Type B pancreatic cell (in vitro differentiated cells): ENCODE data around the gene CDH24. TPM values are rescaled to one million over a fixed set of nuclear protein-coding genes. Genes with fewer than 3 reads are reported as not detected.

Experiments
- DNase-seq: peaks from one replicate; pipeline ENCODE4 v3.0.0; 2021; ENCODE audit warnings: mixed read lengths; ENCODE audit not compliant: unreplicated experiment; ENCODE audit errors: extremely low spot score
- H3K27ac Mint-ChIP-seq: 2 replicates; pipeline ENCODE4 v1.8.0; 2021; ENCODE audit warnings: mild to moderate bottlenecking, mixed read lengths
- H3K27me3 Mint-ChIP-seq: 2 replicates; pipeline ENCODE4 v1.8.0; 2021; ENCODE audit warnings: mixed read lengths
- H3K36me3 Mint-ChIP-seq: 2 replicates; pipeline ENCODE4 v1.8.0; 2021; ENCODE audit warnings: mixed read lengths
- H3K4me1 Mint-ChIP-seq: one replicate; pipeline ENCODE4 v1.8.0; 2021; ENCODE audit warnings: mixed read lengths; ENCODE audit not compliant: unreplicated experiment
- H3K4me3 Mint-ChIP-seq: 2 replicates; pipeline ENCODE4 v1.8.0; 2021; ENCODE audit warnings: mild to moderate bottlenecking, mixed read lengths
- H3K9me3 Mint-ChIP-seq: 2 replicates; pipeline ENCODE4 v1.8.0; 2021; ENCODE audit warnings: mixed read lengths
- total RNA-seq: library from RNA; stranded (reverse); gene quantifications from 2 replicates; pipeline ENCODE4 v1.2.1, GENCODE V29; 2021; ENCODE audit warnings: low replicate concordance
- TF ChIP-seq, protein P1 (sequence below): fragments of 200-600 bp; sonication (generic); conservative IDR thresholded peaks from 2 replicates; pipeline ENCODE4 v1.5.0; 2021; ENCODE audit warnings: antibody characterized with exemption, mild to moderate bottlenecking

CDH24 gene
- total RNA-seq, 1 donor from 2014 or later = 20.4 TPM

DNA sequence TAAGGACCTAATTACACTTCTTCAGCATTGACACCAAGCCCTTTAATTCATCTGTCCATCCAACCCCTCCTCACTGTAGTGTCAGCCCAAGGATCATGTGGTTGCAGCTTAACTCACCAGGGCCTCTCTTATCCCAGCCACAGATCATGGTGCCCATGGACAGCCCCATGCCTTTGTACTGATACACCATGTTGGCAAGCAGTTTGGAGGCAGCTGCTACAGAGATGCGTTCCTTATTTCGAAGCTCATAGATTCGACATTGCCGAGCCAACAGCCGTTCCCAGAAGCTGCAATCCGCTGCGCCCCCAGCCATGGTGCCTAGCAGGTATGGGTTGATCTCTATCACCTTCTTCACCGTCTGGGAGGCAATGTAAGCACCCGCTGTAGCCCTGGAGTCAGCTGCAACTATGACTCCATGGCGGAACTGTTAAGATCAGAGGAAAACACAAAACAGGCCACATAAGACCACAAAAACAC is 24.0 kb downstream of the CDH24 start:
- DNase-seq = no peak
- Mint-ChIP-seq H3K4me3 (peak overlapping the region; percentile 92), H3K27me3 (no peaks in the 10 kb centered on the region), H3K4me1 (peaks cover 18% of the 10 kb centered on the region), H3K9me3 (no peaks in the 10 kb centered on the region), H3K36me3 (peaks cover 25% of the 10 kb centered on the region), H3K27ac (peak overlapping the region; percentile 97)
- TF ChIP-seq, protein P1, sequence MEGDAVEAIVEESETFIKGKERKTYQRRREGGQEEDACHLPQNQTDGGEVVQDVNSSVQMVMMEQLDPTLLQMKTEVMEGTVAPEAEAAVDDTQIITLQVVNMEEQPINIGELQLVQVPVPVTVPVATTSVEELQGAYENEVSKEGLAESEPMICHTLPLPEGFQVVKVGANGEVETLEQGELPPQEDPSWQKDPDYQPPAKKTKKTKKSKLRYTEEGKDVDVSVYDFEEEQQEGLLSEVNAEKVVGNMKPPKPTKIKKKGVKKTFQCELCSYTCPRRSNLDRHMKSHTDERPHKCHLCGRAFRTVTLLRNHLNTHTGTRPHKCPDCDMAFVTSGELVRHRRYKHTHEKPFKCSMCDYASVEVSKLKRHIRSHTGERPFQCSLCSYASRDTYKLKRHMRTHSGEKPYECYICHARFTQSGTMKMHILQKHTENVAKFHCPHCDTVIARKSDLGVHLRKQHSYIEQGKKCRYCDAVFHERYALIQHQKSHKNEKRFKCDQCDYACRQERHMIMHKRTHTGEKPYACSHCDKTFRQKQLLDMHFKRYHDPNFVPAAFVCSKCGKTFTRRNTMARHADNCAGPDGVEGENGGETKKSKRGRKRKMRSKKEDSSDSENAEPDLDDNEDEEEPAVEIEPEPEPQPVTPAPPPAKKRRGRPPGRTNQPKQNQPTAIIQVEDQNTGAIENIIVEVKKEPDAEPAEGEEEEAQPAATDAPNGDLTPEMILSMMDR = no peak

GRCh38 chr14:23030936-23031335 is 26.4 kb downstream of the CDH24 start:
- Mint-ChIP-seq H3K4me1 (peaks cover 21% of the 10 kb centered on the region), H3K36me3 (peaks cover 34% of the 10 kb centered on the region), H3K27me3 (no peaks in the 10 kb centered on the region), H3K4me3 (peak overlapping the region; percentile 1), H3K9me3 (no peaks in the 10 kb centered on the region), H3K27ac (no peak overlapping the region)
- no peak for DNase-seq
- TF ChIP-seq, protein P1 = no peak

GRCh38 chr14:23028799-23029198 is 28.5 kb downstream of the CDH24 start:
- DNase-seq = no peak
- H3K4me3 Mint-ChIP-seq = no peak overlapping the region
- H3K27ac Mint-ChIP-seq = no peak overlapping the region
- H3K9me3 Mint-ChIP-seq = no peaks in the 10 kb centered on the region
- TF ChIP-seq, protein P1 = no peak
- peaks cover 48% of the 10 kb centered on the region for H3K36me3 Mint-ChIP-seq
- peaks cover 29% of the 10 kb centered on the region for H3K4me1 Mint-ChIP-seq
- no peaks in the 10 kb centered on the region for H3K27me3 Mint-ChIP-seq

DNA sequence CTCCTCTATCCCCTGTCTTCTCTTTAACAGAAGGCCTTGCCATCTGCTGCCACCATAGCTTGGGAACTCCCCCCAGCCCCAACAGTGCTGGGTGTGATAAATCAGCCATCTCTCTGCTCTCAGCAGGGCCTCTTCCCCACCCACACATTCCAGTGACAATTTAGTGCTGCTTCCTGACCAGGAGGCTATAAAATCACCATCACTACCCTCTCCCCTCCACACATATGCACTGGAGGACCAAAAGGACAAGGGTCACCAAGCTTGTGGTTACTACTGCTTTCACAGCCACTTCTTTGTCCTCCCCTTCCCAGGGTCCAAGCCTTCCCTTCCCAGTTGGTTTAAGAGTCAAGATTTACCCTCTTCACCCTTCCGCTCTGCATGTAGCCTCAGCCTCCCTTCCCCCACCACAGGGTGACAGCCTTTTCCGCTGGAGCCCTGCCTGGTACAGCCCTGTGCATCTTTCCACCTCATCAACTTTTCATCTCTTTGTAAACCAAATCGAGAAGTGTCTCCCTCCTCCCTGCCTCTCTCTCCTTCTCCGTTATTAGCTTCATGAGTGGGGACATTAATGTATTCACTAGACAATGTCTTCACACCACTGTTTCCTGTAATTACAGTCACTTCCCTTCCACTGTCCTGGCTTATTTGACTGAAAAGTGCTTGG is 32.0 kb downstream of the CDH24 start:
- peaks cover 50% of the 10 kb centered on the region for H3K4me1 Mint-ChIP-seq
- H3K9me3 Mint-ChIP-seq = no peaks in the 10 kb centered on the region
- peak overlapping the region; percentile 10 for H3K4me3 Mint-ChIP-seq
- H3K27ac Mint-ChIP-seq = peak overlapping the region; percentile 1
- H3K27me3 Mint-ChIP-seq = no peaks in the 10 kb centered on the region
- TF ChIP-seq, protein P1 = no peak
- no peak for DNase-seq
- H3K36me3 Mint-ChIP-seq = peaks cover 33% of the 10 kb centered on the region

GRCh38 chr14:23024612-23025075 is 32.7 kb downstream of the CDH24 start:
- Mint-ChIP-seq H3K27me3 (no peaks in the 10 kb centered on the region), H3K4me1 (peaks cover 50% of the 10 kb centered on the region)

More at GRCh38 chr14:23024612-23025075, 32.7 kb downstream of the CDH24 start:
- DNase-seq = no peak
- TF ChIP-seq, protein P1 = no peak
- Mint-ChIP-seq H3K27ac (peak overlapping the region; percentile 1), H3K4me3 (no peak overlapping the region), H3K9me3 (no peaks in the 10 kb centered on the region), H3K36me3 (peaks cover 33% of the 10 kb centered on the region)
